Upper lobe of right lung (tissue), 1 donor: Measurements from ENCODE around the gene INVS. TPM values are rescaled to one million over a fixed set of nuclear protein-coding genes. Genes with fewer than 3 reads are reported as not detected.

Experiments
- ATAC-seq: fragments of 200-7000 bp; cut with Tn5 transposase; one replicate; pipeline ENCODE4 v1.9.1; 2020; ENCODE audit warnings: mild to moderate bottlenecking, moderate library complexity
- DNase-seq: peaks from one replicate; pipeline ENCODE4 v3.0.0-alpha.2; 2020
- H3K27ac ChIP-seq: fragments of 200-600 bp; one replicate; pipeline ENCODE4 v1.8.0; 2022
- H3K27me3 ChIP-seq: fragments of 200-600 bp; one replicate; pipeline ENCODE4 v1.8.0; 2022; ENCODE audit warnings: mild to moderate bottlenecking
- H3K36me3 ChIP-seq: fragments of 200-600 bp; one replicate; pipeline ENCODE4 v1.8.0; 2022
- H3K4me1 ChIP-seq: fragments of 200-600 bp; one replicate; pipeline ENCODE4 v1.8.0; 2022
- H3K4me3 ChIP-seq: fragments of 200-600 bp; one replicate; pipeline ENCODE4 v1.8.0; 2022; ENCODE audit warnings: mild to moderate bottlenecking
- H3K9me3 ChIP-seq: fragments of 200-600 bp; one replicate; pipeline ENCODE4 v1.8.0; 2022
- intact Hi-C: fragments of 100-400 bp; cut with DNase I; formaldehyde crosslinking; loops from one replicate; pipeline ENCODE4 v1.11.0; 2022
- total RNA-seq: library from RNA; stranded (reverse); fragmentation: NEBNext Ultra II Directional; extraction: Animal tissue kit (Norgen Biotek cat#: 25700); gene quantifications from one replicate; pipeline ENCODE4 v1.2.1, GENCODE V29; 2021
- TF ChIP-seq, protein P1 (sequence below): fragments of 200-600 bp; IDR thresholded peaks from one replicate; pipeline ENCODE4 v1.8.0; 2022; ENCODE audit warnings: antibody characterized with exemption
- donor health status: DM: no; HTN: yes; CAD: no; lungs with severe emphysema.

The INVS gene
- total RNA-seq, 1 donor from 2014 or later = 22.2 TPM

DNA sequence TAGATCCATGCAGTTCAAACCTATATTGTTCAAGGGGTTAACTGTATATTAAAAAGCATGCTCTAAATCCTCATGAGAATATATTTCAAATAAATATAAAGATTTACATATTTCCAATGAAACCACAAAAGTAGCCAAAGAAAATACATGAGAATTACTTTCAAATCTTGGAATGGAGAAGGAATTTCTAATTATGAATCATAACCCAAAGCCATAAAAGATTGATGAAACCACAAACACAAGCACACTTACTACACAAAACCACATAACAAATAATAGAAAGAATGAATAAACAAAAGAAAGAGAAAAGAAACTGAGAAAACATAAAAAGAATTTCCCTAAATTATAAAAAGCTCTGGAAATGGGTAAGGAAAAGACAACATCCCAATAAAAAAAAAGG, 16.3 kb upstream of the INVS start:
- intact Hi-C loops = no loop called here
- Histone ChIP-seq H3K4me1 (no peaks in the 10 kb centered on the region), H3K36me3 (no peaks in the 10 kb centered on the region), H3K27me3 (no peaks in the 10 kb centered on the region), H3K4me3 (no peak overlapping the region), H3K9me3 (no peaks in the 10 kb centered on the region), H3K27ac (no peak overlapping the region)
- ATAC-seq (no peak), DNase-seq (no peak)
- TF ChIP-seq, protein P1, sequence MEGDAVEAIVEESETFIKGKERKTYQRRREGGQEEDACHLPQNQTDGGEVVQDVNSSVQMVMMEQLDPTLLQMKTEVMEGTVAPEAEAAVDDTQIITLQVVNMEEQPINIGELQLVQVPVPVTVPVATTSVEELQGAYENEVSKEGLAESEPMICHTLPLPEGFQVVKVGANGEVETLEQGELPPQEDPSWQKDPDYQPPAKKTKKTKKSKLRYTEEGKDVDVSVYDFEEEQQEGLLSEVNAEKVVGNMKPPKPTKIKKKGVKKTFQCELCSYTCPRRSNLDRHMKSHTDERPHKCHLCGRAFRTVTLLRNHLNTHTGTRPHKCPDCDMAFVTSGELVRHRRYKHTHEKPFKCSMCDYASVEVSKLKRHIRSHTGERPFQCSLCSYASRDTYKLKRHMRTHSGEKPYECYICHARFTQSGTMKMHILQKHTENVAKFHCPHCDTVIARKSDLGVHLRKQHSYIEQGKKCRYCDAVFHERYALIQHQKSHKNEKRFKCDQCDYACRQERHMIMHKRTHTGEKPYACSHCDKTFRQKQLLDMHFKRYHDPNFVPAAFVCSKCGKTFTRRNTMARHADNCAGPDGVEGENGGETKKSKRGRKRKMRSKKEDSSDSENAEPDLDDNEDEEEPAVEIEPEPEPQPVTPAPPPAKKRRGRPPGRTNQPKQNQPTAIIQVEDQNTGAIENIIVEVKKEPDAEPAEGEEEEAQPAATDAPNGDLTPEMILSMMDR = no peak

DNA sequence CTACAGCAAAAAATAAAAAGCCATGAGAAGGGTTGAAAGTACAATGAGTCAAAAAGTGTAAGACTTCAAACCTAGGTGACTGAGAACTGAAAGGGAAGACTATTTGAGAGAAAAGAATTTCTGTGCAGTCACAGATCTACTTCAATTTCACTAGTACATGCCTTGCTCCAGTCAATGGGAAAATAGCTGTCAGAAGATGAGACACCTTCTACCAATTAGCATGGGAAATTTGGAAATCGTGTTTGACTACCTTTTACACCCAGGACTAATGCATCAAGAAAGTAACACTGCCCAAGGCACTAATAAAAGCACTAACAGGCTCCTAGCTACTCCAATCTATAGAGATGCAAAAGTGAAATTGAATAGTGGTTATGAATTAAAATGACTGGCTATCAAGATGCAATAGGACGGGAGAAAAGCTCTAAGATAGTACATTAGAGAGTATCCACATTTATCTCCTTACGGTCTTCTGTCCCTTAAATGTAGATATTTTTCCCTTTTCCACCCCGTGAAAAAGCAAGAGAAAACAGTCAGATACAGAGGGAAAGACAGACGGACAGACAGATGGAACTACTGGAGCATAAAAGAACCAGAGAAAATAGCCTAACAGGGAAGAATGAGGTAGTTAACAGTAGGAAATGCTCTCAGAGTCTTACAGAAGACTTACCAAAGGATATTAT, 15.5 kb upstream of the INVS start:
- TF ChIP-seq, protein P1 = no peak

DNA sequence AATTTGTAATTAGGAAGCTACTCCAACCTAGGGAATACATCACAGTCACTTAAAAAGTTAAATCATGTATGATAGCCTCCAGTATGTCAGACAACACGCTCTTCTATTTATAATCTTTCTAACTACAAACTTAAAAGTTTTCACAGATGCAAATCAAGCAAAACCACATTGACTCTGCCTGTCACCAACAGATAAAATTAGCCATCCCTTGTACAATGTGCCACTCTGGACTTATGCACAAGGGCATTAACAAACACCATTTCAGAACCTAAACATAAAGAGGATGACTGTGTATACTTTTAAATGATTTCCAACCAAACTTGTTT, 15.0 kb upstream of the INVS start:
- no peak for ATAC-seq
- TF ChIP-seq, protein P1 = no peak
- intact Hi-C loops = no loop called here

More for the DNA sequence above, 15.5 kb upstream of the INVS start:
- no peaks in the 10 kb centered on the region for H3K9me3 ChIP-seq
- no peaks in the 10 kb centered on the region for H3K36me3 ChIP-seq
- peaks cover 5% of the 10 kb centered on the region for H3K4me1 ChIP-seq
- intact Hi-C loops = no loop called here
- H3K27me3 ChIP-seq = no peaks in the 10 kb centered on the region
- H3K27ac ChIP-seq = no peak overlapping the region
- H3K4me3 ChIP-seq = no peak overlapping the region
- no peak for ATAC-seq
- no peak for DNase-seq

DNA sequence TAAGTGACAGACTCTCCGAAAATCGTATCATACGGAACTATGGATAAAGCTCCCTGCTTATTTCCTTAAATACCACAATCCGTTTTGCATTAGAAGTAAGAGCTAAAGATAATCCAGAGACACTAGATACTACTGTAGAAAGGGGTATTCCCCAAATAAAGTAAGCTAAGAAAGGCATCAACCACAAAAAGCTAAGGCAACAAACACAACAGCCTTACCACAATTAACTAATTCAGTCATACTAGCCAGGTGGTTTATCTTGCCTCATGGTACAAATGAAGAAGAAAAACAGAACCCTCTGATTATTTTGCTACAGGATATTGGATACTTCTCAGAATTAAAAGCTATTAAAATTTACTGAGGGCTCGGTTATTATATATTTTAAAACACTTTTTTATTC, 14.3 kb upstream of the INVS start:
- Histone ChIP-seq H3K27ac (no peak overlapping the region), H3K4me1 (peaks cover 5% of the 10 kb centered on the region), H3K27me3 (no peaks in the 10 kb centered on the region), H3K9me3 (no peaks in the 10 kb centered on the region), H3K4me3 (no peak overlapping the region), H3K36me3 (no peaks in the 10 kb centered on the region)
- TF ChIP-seq, protein P1 = no peak
- DNase-seq = no peak
- ATAC-seq = no peak
- intact Hi-C loops = no loop called here

More for the DNA sequence above, 15.0 kb upstream of the INVS start:
- H3K4me1 ChIP-seq = peaks cover 5% of the 10 kb centered on the region
- DNase-seq = no peak
- no peak overlapping the region for H3K4me3 ChIP-seq
- H3K9me3 ChIP-seq = no peaks in the 10 kb centered on the region
- H3K27ac ChIP-seq = no peak overlapping the region
- no peaks in the 10 kb centered on the region for H3K27me3 ChIP-seq
- no peaks in the 10 kb centered on the region for H3K36me3 ChIP-seq

DNA sequence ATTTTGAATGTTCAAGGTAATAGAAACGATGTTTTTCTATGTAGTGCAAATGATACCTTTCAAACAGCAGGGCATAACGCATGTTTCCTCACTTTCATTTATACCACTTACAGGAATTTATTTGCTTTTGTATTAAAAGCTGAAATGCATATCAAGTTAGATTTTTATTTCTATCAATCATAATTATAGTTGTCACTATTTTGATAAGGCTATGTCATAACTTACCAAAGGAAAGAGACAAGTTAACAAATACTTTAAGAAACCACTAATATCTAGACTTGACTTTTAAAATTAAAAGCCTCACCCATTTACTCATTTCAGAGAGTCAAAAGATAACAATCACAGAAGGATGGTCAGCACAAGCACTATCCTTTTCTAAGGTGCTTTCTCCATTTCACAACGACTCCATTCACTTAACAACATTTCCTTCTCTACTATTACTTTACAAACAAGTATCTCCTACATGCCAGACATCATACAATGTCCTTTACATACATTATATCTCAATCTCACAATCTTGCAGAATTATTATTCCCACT, 12.9 kb upstream of the INVS start:
- ATAC-seq = no peak
- Histone ChIP-seq H3K27ac (no peak overlapping the region), H3K27me3 (no peaks in the 10 kb centered on the region), H3K4me3 (no peak overlapping the region), H3K4me1 (peaks cover 5% of the 10 kb centered on the region), H3K36me3 (no peaks in the 10 kb centered on the region), H3K9me3 (no peaks in the 10 kb centered on the region)
- TF ChIP-seq, protein P1 = no peak
- no peak for DNase-seq
- intact Hi-C loops = no loop called here
